Breast epithelium (tissue), 3 donors: ENCODE results near the gene CNTNAP5.

ENCODE experiments used
- CTCF ChIP-seq, 3 donors: fragments of 450-650 bp; IDR thresholded peaks; one replicate each; pipeline ENCODE4 v1.5.1; 2016 to 2017; ENCODE audit warnings: antibody characterized with exemption in 3 of 3, mild to moderate bottlenecking in 3 of 3, moderate library complexity in 3 of 3
- POLR2A ChIP-seq: fragments of 450-650 bp; IDR thresholded peaks from one replicate; pipeline ENCODE4 v1.6.1; 2016; ENCODE audit warnings: antibody characterized with exemption, mild to moderate bottlenecking, moderate library complexity
- POLR2AphosphoS5 ChIP-seq, 3 donors: sonication (generic); formaldehyde crosslinking; IDR thresholded peaks; one replicate each; pipeline ENCODE4 v1.6.1; 2017; ENCODE audit warnings: antibody characterized with exemption in 3 of 3

- TF ChIP-seq CTCF (IDR thresholded peaks at IDR 0.05) = no peak
- no peak for TF ChIP-seq POLR2A
- TF ChIP-seq POLR2AphosphoS5 (IDR thresholded peaks at IDR 0.05) = no peak
These were observed 667.6 kb downstream of the CNTNAP5 start for GRCh38 chr2:124692707-124693106.
